ENCODE results near the gene DIPK1C. TPM values are rescaled to one million over a fixed set of nuclear protein-coding genes. Genes with fewer than 3 reads are reported as not detected.

The DIPK1C gene
- total RNA-seq, 1 donor from 2014 or later: not detected

DNA sequence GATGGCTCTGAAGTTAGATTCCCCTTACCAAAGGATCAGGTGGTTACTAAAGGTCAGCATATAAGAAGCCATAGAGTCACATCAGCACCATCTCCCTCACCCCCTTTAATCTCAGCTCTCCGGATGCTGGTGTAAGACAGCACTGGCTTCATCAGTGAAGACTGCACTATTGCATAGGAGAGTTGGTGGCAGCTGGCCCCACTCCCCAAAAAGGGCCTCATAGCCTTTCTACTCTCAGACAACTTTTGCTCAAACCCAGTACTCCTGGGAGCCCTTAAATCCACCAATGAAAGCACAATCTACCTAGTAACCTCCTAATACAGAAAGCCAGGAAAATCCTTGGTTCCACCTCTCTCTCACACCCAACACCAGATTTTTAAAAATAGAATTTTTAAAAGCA lies 6.9 kb upstream of the DIPK1C start:
- Mint-ChIP-seq H3K27me3 (peaks cover 32% of the 10 kb centered on the region), H3K27ac (no peak overlapping the region), H3K4me3 (ENCODE audit: low read depth) (no peak overlapping the region), H3K9me3 (ENCODE audit: low read depth) (no peaks in the 10 kb centered on the region), H3K36me3 (ENCODE audit: insufficient read depth) (no peaks in the 10 kb centered on the region), H3K4me1 (ENCODE audit: low read depth) (peaks cover 8% of the 10 kb centered on the region)
- no peak for DNase-seq (ENCODE audit: low spot score, unreplicated experiment)
- TF ChIP-seq, protein P1, sequence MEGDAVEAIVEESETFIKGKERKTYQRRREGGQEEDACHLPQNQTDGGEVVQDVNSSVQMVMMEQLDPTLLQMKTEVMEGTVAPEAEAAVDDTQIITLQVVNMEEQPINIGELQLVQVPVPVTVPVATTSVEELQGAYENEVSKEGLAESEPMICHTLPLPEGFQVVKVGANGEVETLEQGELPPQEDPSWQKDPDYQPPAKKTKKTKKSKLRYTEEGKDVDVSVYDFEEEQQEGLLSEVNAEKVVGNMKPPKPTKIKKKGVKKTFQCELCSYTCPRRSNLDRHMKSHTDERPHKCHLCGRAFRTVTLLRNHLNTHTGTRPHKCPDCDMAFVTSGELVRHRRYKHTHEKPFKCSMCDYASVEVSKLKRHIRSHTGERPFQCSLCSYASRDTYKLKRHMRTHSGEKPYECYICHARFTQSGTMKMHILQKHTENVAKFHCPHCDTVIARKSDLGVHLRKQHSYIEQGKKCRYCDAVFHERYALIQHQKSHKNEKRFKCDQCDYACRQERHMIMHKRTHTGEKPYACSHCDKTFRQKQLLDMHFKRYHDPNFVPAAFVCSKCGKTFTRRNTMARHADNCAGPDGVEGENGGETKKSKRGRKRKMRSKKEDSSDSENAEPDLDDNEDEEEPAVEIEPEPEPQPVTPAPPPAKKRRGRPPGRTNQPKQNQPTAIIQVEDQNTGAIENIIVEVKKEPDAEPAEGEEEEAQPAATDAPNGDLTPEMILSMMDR (IDR thresholded peaks at IDR 0.05; ENCODE audit: unreplicated experiment): no peak

DNA sequence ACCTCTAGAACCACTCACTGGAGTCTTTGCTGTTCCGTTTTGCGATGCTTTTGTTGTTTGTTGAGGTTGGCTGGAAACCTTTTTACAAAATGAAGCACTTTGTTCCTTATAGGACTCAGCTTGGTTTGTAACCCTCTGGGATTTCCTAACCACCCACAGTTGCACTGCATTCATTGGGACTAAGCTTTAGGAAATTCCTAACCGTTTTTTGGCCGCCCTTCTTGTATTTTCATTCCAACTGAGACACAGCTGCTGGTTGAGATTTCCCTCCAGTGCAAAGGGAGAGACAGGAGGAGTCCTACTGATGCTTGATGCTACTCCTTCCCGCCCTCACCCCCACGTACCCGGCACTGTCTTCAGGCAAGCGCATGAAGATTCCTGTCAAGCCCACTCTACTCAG lies 6.1 kb upstream of the DIPK1C start:
- Mint-ChIP-seq H3K9me3 (ENCODE audit: low read depth) (no peaks in the 10 kb centered on the region), H3K36me3 (ENCODE audit: insufficient read depth) (no peaks in the 10 kb centered on the region), H3K27ac (no peak overlapping the region), H3K27me3 (peaks cover 39% of the 10 kb centered on the region), H3K4me3 (ENCODE audit: low read depth) (no peak overlapping the region), H3K4me1 (ENCODE audit: low read depth) (peaks cover under 1% of the 10 kb centered on the region)
- TF ChIP-seq, protein P1 (IDR thresholded peaks at IDR 0.05; ENCODE audit: unreplicated experiment): no peak
- no peak for DNase-seq (ENCODE audit: low spot score, unreplicated experiment)

DNA sequence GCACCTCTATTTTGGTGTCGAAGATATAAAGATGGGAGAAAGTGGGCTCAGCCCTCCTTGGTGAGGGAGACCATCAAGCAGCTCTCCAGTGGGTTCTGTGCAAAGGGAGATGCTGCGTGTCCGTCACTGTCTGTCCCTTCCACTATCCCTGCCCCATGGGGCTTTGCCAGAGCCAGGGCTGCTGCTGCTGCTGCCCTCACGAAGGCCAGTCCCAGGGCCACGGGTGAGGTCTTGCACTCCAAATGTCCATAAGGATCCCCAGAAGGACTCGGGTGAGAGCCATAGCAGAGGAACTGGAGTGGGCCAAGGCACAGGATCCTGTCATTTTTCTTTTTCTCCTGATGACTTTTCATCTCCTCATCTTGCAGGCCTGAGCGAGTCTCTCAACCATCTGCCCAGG lies 3.7 kb upstream of the DIPK1C start:
- H3K4me1 Mint-ChIP-seq (ENCODE audit: low read depth): peaks cover 3% of the 10 kb centered on the region
- TF ChIP-seq, protein P1 (IDR thresholded peaks at IDR 0.05; ENCODE audit: unreplicated experiment): no peak
- no peak overlapping the region for H3K27ac Mint-ChIP-seq
- H3K9me3 Mint-ChIP-seq (ENCODE audit: low read depth): no peaks in the 10 kb centered on the region
- H3K36me3 Mint-ChIP-seq (ENCODE audit: insufficient read depth): no peaks in the 10 kb centered on the region
- DNase-seq (ENCODE audit: low spot score, unreplicated experiment): no peak
- no peak overlapping the region for H3K4me3 Mint-ChIP-seq (ENCODE audit: low read depth)
- peaks cover 58% of the 10 kb centered on the region for H3K27me3 Mint-ChIP-seq

DNA sequence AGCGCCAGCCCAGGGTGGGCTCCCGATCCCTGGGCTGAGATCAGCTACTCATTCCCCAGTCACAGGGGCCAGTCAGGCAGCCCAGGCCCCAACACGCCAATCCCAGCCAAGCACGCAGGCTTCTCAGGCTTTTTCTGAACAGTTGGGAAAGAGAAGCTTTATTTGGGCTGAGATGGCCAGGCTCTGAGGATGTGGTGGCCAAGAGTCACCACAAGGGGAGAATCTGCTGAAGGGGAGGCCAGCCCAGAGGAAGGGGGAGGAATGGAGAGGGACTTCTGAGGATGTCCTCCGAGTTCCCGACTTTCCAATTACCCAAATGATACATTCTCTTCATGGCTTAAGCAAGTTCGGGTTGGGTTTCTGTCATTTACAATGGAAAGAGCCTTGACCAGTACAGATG lies 2.8 kb upstream of the DIPK1C start:
- peaks cover 68% of the 10 kb centered on the region for H3K27me3 Mint-ChIP-seq
- H3K36me3 Mint-ChIP-seq (ENCODE audit: insufficient read depth): no peaks in the 10 kb centered on the region
- DNase-seq (ENCODE audit: low spot score, unreplicated experiment): no peak
- TF ChIP-seq, protein P1 (IDR thresholded peaks at IDR 0.05; ENCODE audit: unreplicated experiment): peak; percentile 44
- peaks cover 3% of the 10 kb centered on the region for H3K4me1 Mint-ChIP-seq (ENCODE audit: low read depth)
- H3K9me3 Mint-ChIP-seq (ENCODE audit: low read depth): no peaks in the 10 kb centered on the region
- no peak overlapping the region for H3K4me3 Mint-ChIP-seq (ENCODE audit: low read depth)
- H3K27ac Mint-ChIP-seq: no peak overlapping the region

DNA sequence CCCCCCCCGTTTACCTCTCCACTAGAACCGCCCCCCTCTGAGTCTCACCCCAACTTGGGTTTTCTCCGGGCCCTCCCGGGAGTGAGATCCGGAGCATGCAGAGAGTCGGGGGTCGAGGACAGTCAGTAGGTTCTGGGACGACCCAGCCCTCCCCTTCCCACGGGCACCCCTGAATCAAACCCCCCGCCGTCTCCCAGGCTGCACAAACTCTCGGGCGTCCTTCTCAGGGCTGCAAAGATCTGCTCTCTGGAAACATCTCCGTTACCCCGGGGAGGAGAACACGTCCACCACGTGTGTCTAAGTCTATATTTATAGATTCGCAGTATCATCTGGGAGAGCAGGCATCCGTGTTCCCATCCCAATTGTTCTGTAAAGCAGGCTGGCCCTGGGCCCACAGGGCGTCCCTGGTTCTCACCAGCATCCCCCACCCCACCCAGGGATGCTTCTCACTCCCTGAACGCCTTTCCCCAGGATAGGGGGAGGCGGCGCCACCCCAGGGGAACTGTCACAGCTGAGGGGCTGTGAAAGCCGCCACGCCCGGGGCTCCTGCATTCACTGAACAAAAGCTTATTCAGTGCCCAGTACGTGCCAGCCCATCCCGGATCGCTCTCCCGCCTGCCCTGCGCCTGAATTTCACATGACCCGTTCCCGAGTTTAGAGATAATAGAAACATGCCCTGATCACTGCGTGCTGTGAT lies 765 bp upstream of the DIPK1C start:
- Mint-ChIP-seq H3K27ac (peak overlapping the region; percentile 71), H3K27me3 (peaks cover 73% of the 10 kb centered on the region), H3K36me3 (ENCODE audit: insufficient read depth) (no peaks in the 10 kb centered on the region), H3K9me3 (ENCODE audit: low read depth) (no peaks in the 10 kb centered on the region), H3K4me3 (ENCODE audit: low read depth) (peak overlapping the region; percentile 65), H3K4me1 (ENCODE audit: low read depth) (peaks cover 9% of the 10 kb centered on the region)
- DNase-seq (ENCODE audit: low spot score, unreplicated experiment): no peak
- TF ChIP-seq, protein P1 (IDR thresholded peaks at IDR 0.05; ENCODE audit: unreplicated experiment): no peak
